ACC112 (cell line): Measurements from ENCODE around the gene ACOX1.

ENCODE experiments used
- H2AFZ ChIP-seq: fragments of 200-600 bp; sonication (generic); one replicate; pipeline ENCODE4 v1.6.0; 2017; ENCODE audit warnings: antibody characterized with exemption, low read length; ENCODE audit not compliant: unreplicated experiment
- H3K27ac ChIP-seq: fragments of 200-600 bp; sonication (generic); 2 replicates; pipeline ENCODE4 v1.5.1; 2014; ENCODE audit warnings: low read depth, mild to moderate bottlenecking, antibody characterized with exemption, low read length, moderate library complexity
- H3K27me3 ChIP-seq: fragments of 200-600 bp; sonication (generic); 2 replicates; pipeline ENCODE4 v1.6.1; 2014; ENCODE audit warnings: mild to moderate bottlenecking, antibody characterized with exemption, low read length, moderate library complexity, mixed read lengths; ENCODE audit not compliant: insufficient read depth
- H3K36me3 ChIP-seq: fragments of 200-600 bp; sonication (generic); 2 replicates; pipeline ENCODE4 v1.6.1; 2016; ENCODE audit warnings: mild to moderate bottlenecking, antibody characterized with exemption, low read length, moderate library complexity, mixed read lengths; ENCODE audit not compliant: insufficient read depth
- H3K4me1 ChIP-seq: fragments of 200-600 bp; sonication (generic); one replicate; pipeline ENCODE4 v1.6.1; 2016; ENCODE audit warnings: low read length, mixed read lengths; ENCODE audit not compliant: insufficient read depth, unreplicated experiment, control insufficient read depth
- H3K4me3 ChIP-seq: fragments of 200-600 bp; sonication (generic); 2 replicates; pipeline ENCODE4 v1.5.1; 2014; ENCODE audit warnings: mild to moderate bottlenecking, low read depth, low read length
- H3K79me2 ChIP-seq: fragments of 200-600 bp; sonication (generic); one replicate; pipeline ENCODE4 v1.6.0; 2016; ENCODE audit warnings: low read length; ENCODE audit not compliant: control insufficient read depth, unreplicated experiment, insufficient read depth

The ACOX1 gene

DNA sequence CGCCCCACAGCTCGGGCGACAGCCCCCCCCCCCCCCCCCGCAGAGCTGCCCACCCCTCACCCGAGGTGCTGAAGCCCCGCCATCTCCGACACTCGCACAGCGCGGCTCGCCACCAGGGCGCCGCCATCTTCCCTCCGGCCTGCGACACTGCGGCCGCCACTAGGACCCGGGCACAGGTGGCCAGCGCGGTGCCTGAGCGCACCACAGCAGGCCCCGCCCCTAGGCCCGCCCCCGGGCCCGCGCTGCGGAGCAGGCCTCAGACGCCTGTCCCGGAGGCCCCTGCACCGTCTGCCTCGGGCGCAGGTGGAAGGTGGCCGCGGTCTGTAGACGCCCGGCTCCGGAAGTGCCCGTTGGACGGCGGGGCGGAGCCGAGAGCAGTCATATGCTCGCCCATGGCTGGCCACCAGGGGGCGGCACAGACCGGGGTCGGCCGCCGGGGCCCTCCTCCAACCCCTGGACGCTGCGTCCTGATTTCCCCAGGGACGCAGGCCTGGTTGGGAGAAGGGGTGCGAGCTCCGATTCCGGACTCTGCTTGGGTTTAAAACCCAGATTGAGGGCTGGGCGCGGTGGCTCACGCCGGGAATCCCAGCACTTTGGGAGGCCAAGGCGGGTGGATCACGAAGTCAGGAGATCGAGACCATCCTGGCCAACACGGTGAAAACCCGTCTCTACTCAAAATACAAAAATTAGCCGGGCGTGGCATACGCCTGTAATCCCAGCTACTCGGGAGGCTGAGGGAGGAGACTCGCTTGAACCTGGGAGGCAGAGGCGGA is 74.0 kb downstream of the ACOX1 start, which contains the start of gene MRPL38:
Gene MRPL38, minus strand, starts transcription at position 136 of the 773 bp plus-strand sequence. Its CDS starts 9 bp downstream, at position 127.
- Histone ChIP-seq H3K27ac (peak within 1 kb of the TSS; percentile 36; the same call in 1 of the 2 replicates), H3K27me3 (no peaks in the 10 kb centered on the region), H3K79me2 (peaks cover 7% of the 10 kb centered on the region), H3K4me3 (peak within 1 kb of the TSS; percentile 93), H3K4me1 (peaks cover 16% of the 10 kb centered on the region), H3K36me3 (peaks cover 8% of the 10 kb centered on the region; the same call in 1 of the 2 replicates), H2AFZ (peak within 1 kb of the TSS; percentile 30)

GRCh38 chr17:75902406-75902805 is 76.6 kb downstream of the ACOX1 start:
- no peak overlapping the region for H2AFZ ChIP-seq
- peaks cover 16% of the 10 kb centered on the region for H3K4me1 ChIP-seq
- H3K4me3 ChIP-seq = no peak overlapping the region
- H3K79me2 ChIP-seq = peaks cover 7% of the 10 kb centered on the region
- peak overlapping the region; percentile 20; the same call in 1 of the 2 replicates for H3K27ac ChIP-seq
- no peaks in the 10 kb centered on the region for H3K27me3 ChIP-seq
- H3K36me3 ChIP-seq = peaks cover 8% of the 10 kb centered on the region; the same call in 1 of the 2 replicates

GRCh38 chr17:75901727-75902126 is 77.2 kb downstream of the ACOX1 start:
- H3K4me3 ChIP-seq = no peak overlapping the region
- H2AFZ ChIP-seq = no peak overlapping the region
- peaks cover 21% of the 10 kb centered on the region for H3K4me1 ChIP-seq
- H3K36me3 ChIP-seq = peaks cover 8% of the 10 kb centered on the region; the same call in 1 of the 2 replicates
- H3K27me3 ChIP-seq = no peaks in the 10 kb centered on the region
- no peak overlapping the region for H3K27ac ChIP-seq
- peaks cover 7% of the 10 kb centered on the region for H3K79me2 ChIP-seq

DNA sequence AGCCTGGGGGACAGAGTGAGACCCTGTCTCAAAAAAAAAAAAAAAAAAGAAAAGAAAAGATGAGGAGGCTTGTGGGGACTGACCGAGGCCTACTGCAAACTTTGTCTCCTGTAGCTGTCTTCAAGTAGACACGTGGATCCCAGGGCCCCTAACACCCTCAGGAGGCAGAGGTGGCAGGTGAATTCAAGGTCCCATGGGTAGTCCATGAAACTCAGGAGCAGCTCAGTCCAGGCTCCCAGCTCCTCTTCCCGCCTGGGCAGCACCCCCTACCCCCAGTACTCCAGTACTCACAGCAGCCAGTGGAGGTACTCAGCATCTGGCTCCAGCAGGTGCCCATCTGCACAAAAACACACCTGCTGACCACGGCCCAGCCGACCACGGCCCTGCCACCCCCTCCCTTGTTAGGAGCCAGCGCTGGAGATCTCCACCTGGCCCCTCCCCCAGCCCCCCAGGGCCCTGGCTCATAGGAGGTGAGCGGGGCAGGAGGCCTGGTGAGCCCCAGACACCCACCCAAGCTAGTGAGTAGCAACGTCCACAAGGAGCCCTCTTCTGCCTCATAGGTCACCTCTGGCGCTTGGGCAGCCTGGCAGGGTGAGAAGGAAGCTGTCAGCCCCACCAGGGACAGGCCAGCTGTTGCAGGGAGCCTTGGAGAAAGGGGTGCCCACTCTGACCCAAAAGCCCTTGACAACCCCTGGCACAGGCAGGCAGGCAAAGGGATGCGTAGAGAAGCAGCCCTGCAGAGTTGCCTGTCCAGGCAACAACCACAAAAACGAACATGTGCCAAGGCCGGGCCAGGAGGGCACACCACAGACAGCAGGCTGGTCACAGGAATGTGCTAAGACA is 78.1 kb downstream of the ACOX1 start:
- H3K4me3 ChIP-seq = no peak overlapping the region
- peaks cover 21% of the 10 kb centered on the region for H3K4me1 ChIP-seq
- no peak overlapping the region for H3K27ac ChIP-seq
- H2AFZ ChIP-seq = no peak overlapping the region
- H3K79me2 ChIP-seq = peaks cover 7% of the 10 kb centered on the region
- no peaks in the 10 kb centered on the region for H3K27me3 ChIP-seq
- H3K36me3 ChIP-seq = peaks cover 8% of the 10 kb centered on the region; the same call in 1 of the 2 replicates

DNA sequence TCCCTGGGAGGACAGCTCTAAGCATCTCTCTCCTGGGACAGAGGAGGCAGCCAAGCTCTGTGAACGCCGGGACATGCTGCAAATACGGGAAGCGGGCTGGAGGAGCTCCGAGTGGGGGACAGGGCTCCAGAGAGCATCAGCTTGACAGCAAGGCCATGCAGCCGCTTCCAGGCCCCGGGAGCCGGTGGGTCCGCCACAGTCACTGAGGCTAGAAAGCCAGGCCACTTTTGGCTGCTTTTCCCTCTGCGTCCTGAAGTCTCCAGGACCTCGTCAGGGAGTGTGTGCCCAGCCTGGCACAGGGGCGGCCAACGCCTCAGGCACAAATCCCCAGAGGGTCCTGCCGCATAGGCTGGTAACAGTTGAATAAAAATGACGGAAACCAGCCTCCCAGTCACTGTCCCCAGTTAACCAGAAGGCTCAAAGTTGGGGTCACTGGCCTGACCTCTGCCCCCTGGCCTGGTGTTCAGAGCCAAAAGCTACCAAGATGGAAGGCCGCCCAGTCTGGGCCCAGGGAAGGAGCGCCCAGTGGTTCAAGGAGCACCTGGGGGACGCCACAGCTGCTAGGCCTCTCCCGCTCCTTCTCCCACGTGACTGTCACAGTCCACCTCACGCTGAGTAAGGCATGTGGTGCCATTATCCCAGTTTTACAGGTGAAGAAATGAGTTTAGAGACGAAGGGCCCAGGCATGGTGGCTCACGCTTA is 79.0 kb downstream of the ACOX1 start:
- Histone ChIP-seq H3K79me2 (peaks cover 17% of the 10 kb centered on the region), H3K27me3 (no peaks in the 10 kb centered on the region), H3K4me3 (no peak overlapping the region), H3K27ac (no peak overlapping the region), H2AFZ (no peak overlapping the region), H3K4me1 (peaks cover 21% of the 10 kb centered on the region), H3K36me3 (peaks cover 8% of the 10 kb centered on the region; the same call in 1 of the 2 replicates)

- H3K36me3 ChIP-seq = peaks cover 8% of the 10 kb centered on the region; the same call in 1 of the 2 replicates
- peaks cover 21% of the 10 kb centered on the region for H3K4me1 ChIP-seq
- H3K79me2 ChIP-seq = peaks cover 21% of the 10 kb centered on the region
- H2AFZ ChIP-seq = no peak overlapping the region
- H3K4me3 ChIP-seq = no peak overlapping the region
- H3K27me3 ChIP-seq = no peaks in the 10 kb centered on the region
- no peak overlapping the region for H3K27ac ChIP-seq
These were observed 79.6 kb downstream of the ACOX1 start for GRCh38 chr17:75899353-75899752.

DNA sequence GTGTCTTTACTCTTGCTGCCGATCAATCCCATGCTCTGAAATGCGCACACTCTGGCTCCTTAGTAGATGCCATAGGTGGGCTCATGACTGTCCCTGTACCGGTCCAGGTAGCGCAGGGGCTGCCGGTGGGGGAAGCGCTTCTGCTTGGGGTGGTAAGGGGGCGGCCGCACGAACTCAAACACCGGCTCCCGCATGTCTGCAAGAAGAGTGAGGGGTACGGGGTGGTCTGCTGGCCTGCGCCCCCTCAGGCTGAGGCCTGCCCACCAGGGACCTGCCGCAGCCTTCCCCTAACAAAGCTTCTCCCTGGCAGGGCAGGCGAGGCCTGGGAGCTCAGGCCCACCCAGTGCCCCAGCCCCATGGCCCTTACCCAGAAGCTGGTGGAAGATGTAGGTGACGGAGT is 80.2 kb downstream of the ACOX1 start:
- no peaks in the 10 kb centered on the region for H3K27me3 ChIP-seq
- H3K27ac ChIP-seq = no peak overlapping the region
- no peak overlapping the region for H2AFZ ChIP-seq
- peaks cover 18% of the 10 kb centered on the region for H3K79me2 ChIP-seq
- no peak overlapping the region for H3K4me3 ChIP-seq
- peaks cover 8% of the 10 kb centered on the region; the same call in 1 of the 2 replicates for H3K36me3 ChIP-seq
- peaks cover 20% of the 10 kb centered on the region for H3K4me1 ChIP-seq

GRCh38 chr17:75898065-75898464 is 80.9 kb downstream of the ACOX1 start:
- H3K4me1 ChIP-seq = peaks cover 13% of the 10 kb centered on the region
- H3K79me2 ChIP-seq = peaks cover 17% of the 10 kb centered on the region
- no peak overlapping the region for H3K27ac ChIP-seq
- no peak overlapping the region for H2AFZ ChIP-seq
- H3K27me3 ChIP-seq = no peaks in the 10 kb centered on the region
- peaks cover 8% of the 10 kb centered on the region; the same call in 1 of the 2 replicates for H3K36me3 ChIP-seq
- no peak overlapping the region for H3K4me3 ChIP-seq

GRCh38 chr17:75897160-75898019 is 81.6 kb downstream of the ACOX1 start:
- H3K27ac ChIP-seq = no peak overlapping the region
- peaks cover 6% of the 10 kb centered on the region for H3K4me1 ChIP-seq
- H3K79me2 ChIP-seq = peaks cover 17% of the 10 kb centered on the region
- H3K27me3 ChIP-seq = no peaks in the 10 kb centered on the region
- peak overlapping the region; percentile 89 for H3K4me3 ChIP-seq
- peaks cover 8% of the 10 kb centered on the region; the same call in 1 of the 2 replicates for H3K36me3 ChIP-seq
- no peak overlapping the region for H2AFZ ChIP-seq
